ENCODE data around the gene WIPF2.

Gene WIPF2

DNA sequence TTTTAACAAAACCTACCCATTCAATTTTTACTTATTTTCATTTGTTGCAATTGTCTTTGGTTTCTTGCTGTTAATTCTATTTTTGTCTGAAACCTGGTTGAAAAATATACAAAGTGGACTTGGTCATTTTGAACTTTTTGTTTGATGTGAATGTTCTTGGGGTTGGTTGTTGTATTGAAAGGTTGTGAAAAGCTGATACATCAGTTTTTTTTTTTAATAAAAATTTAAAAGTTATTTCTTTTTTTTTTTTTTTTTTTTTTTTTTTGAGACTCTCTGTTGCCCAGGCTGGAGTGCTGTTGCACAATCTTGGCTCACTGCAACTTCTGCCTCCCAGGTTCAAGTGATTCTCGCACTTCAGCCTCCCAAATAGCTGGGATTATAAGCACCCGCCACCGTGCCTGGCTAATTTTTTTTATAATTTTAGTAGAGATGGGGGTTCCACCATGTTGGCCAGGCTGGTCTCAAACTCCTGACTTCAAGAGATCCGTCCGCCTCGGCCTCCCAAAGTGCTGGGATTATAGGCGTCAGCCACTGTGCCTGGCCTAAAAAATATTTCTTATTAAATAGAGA, 28.9 kb downstream of the WIPF2 start:
- CTCF ChIA-PET = interaction anchor here (1.0 to 1.3 kb wide), 3 partner anchors 12 to 30 kb away, joined by 3 to 5 read pairs (median 3); no protein-coding TSS in a partner anchor
- Histone ChIP-seq H3K4me3 (ENCODE audit: low read depth, low read length) (no peak overlapping the region), H3K9me3 (ENCODE audit: control insufficient read depth, insufficient read depth, low read depth, low read length) (no peaks in the 10 kb centered on the region), H3K27ac (ENCODE audit: extremely low read depth, low read depth, low read length) (no peak overlapping the region), H3K4me1 (ENCODE audit: control insufficient read depth, insufficient read depth, low read length) (peaks cover 13% of the 10 kb centered on the region), H3K36me3 (ENCODE audit: control insufficient read depth in 2 of 2, insufficient read depth in 1 of 2, low read length in 2 of 2) (no peaks in the 10 kb centered on the region; a peak in 1 of 3 replicates)
- POLR2A ChIA-PET = no interaction called here
- TF ChIP-seq ZNF426 (tag by site-specific recombination; IDR thresholded peaks at IDR 0.05) (no peak), ZNF335 (tag by site-specific recombination; conservative IDR thresholded peaks at IDR 0.05) (peak; percentile 37; the same call in 1 of the 2 replicates), ZNF157 (tag by site-specific recombination; IDR thresholded peaks at IDR 0.05) (no peak), CTCF (tag by site-specific recombination; IDR thresholded peaks at IDR 0.05) (no peak), ZNF626 (tag by site-specific recombination; IDR thresholded peaks at IDR 0.05) (no peak), KLF10 (tag by site-specific recombination; IDR thresholded peaks at IDR 0.05) (no peak), ZNF513 (tag by site-specific recombination; IDR thresholded peaks at IDR 0.05) (no peak), ZNF544 (tag by site-specific recombination; IDR thresholded peaks at IDR 0.05) (no peak), ZNF600 (tag by site-specific recombination; IDR thresholded peaks at IDR 0.05) (no peak), PBX3 (CRISPR knock-in tag; IDR thresholded peaks at IDR 0.05) (no peak)
- TF ChIP-seq, protein P1, sequence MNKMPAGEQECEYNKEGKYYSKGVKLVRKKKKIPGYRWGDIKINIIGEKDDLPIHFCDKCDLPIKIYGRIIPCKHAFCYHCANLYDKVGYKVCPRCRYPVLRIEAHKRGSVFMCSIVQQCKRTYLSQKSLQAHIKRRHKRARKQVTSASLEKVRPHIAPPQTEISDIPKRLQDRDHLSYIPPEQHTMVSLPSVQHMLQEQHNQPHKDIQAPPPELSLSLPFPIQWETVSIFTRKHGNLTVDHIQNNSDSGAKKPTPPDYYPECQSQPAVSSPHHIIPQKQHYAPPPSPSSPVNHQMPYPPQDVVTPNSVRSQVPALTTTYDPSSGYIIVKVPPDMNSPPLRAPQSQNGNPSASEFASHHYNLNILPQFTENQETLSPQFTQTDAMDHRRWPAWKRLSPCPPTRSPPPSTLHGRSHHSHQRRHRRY (tag by site-specific recombination; IDR thresholded peaks at IDR 0.05) = no peak
- TF ChIP-seq, protein P2, sequence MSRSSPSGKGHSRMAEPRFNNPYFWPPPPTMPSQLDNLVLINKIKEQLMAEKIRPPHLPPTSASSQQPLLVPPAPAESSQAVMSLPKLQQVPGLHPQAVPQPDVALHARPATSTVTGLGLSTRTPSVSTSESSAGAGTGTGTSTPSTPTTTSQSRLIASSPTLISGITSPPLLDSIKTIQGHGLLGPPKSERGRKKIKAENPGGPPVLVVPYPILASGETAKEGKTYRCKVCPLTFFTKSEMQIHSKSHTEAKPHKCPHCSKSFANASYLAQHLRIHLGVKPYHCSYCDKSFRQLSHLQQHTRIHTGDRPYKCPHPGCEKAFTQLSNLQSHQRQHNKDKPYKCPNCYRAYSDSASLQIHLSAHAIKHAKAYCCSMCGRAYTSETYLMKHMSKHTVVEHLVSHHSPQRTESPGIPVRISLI (tag by site-specific recombination; IDR thresholded peaks at IDR 0.05) = peak; percentile 57; the same call in 1 of the 2 replicates

GRCh38 chr17:40248507-40248906, 29.4 kb downstream of the WIPF2 start:
- Histone ChIP-seq H3K4me3 (ENCODE audit: low read depth, low read length) (no peak overlapping the region), H3K4me1 (ENCODE audit: control insufficient read depth, insufficient read depth, low read length) (peaks cover 12% of the 10 kb centered on the region), H3K36me3 (ENCODE audit: control insufficient read depth in 2 of 2, insufficient read depth in 1 of 2, low read length in 2 of 2) (no peaks in the 10 kb centered on the region; a peak in 1 of 3 replicates), H3K27ac (ENCODE audit: extremely low read depth, low read depth, low read length) (no peak overlapping the region), H3K9me3 (ENCODE audit: control insufficient read depth, insufficient read depth, low read depth, low read length) (no peaks in the 10 kb centered on the region)
- ChIA-PET CTCF (interaction anchor here (0.6 to 1.0 kb wide), 4 partner anchors 12 to 48 kb away, joined by 3 read pairs; no protein-coding TSS in a partner anchor), POLR2A (no interaction called here)
- TF ChIP-seq ZNF335 (tag by site-specific recombination; conservative IDR thresholded peaks at IDR 0.05) = 0 out of 2 replicates have a peak, but pooled peaks have one; percentile 1
- TF ChIP-seq, protein P3, sequence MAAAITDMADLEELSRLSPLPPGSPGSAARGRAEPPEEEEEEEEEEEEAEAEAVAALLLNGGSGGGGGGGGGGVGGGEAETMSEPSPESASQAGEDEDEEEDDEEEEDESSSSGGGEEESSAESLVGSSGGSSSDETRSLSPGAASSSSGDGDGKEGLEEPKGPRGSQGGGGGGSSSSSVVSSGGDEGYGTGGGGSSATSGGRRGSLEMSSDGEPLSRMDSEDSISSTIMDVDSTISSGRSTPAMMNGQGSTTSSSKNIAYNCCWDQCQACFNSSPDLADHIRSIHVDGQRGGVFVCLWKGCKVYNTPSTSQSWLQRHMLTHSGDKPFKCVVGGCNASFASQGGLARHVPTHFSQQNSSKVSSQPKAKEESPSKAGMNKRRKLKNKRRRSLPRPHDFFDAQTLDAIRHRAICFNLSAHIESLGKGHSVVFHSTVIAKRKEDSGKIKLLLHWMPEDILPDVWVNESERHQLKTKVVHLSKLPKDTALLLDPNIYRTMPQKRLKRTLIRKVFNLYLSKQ (tag by site-specific recombination; IDR thresholded peaks at IDR 0.05; ENCODE audit: borderline replicate concordance) = no peak
